HG03378 (cell line): ENCODE data around the gene PRKG2.
"Not testable (repeated sequence)": the region's sequence is repeated elsewhere in the genome, so short reads cannot be mapped to it uniquely, and the experiment has no call there.

Experiments
- ATAC-seq: cut with Tn5 transposase; IDR thresholded peaks from one replicate; pipeline ENCODE4 v1.9.1; 2021; ENCODE audit warnings: mild to moderate bottlenecking, moderate library complexity; ENCODE audit not compliant: unreplicated experiment

The PRKG2 gene, protein sequence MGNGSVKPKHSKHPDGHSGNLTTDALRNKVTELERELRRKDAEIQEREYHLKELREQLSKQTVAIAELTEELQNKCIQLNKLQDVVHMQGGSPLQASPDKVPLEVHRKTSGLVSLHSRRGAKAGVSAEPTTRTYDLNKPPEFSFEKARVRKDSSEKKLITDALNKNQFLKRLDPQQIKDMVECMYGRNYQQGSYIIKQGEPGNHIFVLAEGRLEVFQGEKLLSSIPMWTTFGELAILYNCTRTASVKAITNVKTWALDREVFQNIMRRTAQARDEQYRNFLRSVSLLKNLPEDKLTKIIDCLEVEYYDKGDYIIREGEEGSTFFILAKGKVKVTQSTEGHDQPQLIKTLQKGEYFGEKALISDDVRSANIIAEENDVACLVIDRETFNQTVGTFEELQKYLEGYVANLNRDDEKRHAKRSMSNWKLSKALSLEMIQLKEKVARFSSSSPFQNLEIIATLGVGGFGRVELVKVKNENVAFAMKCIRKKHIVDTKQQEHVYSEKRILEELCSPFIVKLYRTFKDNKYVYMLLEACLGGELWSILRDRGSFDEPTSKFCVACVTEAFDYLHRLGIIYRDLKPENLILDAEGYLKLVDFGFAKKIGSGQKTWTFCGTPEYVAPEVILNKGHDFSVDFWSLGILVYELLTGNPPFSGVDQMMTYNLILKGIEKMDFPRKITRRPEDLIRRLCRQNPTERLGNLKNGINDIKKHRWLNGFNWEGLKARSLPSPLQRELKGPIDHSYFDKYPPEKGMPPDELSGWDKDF

DNA sequence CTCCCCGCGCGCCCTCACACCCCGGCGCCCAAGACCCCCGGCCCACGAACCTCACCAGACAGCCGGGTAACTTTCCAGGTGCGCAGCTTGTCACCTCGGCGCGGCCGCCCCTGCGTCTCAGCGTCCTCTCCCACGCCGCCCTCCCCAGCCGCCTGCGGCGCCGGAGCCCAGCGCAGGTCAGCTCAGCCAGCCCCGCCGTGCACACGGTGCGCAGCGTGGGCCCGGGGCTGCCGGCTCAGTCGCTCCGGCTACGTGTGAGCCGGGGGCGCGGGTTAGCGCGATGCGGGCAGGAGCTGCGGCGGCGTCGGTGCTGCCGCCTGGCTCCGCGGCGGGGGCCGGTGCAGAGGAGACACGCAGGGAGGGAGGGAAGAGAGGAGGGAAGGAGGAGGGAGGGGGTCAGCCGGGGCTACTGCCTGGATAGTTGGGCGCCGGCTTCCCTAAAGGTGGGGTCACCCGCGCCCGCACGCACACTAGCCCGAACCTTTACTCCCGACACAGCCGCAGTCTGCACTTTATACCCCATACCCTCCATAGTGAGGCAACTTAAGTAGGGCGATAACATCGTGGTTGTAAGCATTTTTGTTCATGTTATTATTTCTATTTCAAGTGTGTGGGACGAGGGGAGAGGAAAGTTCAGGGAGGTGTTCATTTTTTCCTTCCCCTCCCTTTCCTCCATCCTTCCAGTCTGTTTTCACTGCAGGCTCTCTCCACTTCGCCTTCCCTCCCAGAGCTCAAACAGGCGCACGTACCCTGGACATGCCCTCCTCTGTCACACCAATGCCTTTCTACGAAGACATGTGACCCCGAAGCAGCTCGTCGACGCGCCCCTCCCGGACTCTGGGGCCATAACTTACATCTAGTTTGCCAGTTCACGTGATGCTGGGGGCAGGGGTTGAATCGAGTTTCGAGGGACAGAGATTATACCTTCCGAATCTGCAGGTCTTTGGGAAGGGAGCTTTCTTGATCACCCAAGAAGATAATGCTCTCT is at the start of gene PRKG2:
PRKG2 (minus strand) TSS at position 342 of the 988 bp plus-strand sequence. CDS start 10,175 bp downstream, outside the sequence.
- ATAC-seq = no peak

DNA sequence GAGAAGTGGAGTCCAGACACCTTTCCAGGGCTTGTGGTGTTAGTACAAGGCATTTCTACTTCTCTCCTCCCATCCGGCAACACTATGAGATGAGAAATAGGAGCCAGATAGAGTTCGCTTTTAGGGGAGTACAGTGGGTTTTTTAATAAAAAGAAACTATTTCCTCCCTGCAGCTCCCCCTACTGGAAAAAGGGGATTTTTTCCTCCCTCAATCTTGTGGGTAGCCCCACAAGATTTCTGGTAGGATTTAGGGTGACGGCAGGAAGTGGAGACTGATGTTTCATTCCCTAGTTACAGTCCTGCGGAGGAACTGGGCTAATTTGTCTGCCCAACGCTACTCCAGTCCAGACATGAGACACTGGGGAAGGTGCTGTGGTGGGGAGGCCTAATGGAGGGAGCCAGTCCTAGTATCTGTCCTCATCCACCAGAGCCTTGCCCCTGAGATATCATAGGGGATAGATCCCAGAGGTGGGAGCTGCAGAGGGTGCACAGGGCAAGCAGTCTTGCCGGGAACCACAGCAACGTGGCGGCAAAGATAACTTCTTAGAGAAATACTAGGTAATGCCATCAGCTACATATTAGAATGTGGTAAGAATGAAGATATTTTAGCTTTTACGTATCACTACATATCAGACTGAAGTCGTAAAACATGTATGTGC is 45.5 kb upstream of the PRKG2 start:
- ATAC-seq = no peak

DNA sequence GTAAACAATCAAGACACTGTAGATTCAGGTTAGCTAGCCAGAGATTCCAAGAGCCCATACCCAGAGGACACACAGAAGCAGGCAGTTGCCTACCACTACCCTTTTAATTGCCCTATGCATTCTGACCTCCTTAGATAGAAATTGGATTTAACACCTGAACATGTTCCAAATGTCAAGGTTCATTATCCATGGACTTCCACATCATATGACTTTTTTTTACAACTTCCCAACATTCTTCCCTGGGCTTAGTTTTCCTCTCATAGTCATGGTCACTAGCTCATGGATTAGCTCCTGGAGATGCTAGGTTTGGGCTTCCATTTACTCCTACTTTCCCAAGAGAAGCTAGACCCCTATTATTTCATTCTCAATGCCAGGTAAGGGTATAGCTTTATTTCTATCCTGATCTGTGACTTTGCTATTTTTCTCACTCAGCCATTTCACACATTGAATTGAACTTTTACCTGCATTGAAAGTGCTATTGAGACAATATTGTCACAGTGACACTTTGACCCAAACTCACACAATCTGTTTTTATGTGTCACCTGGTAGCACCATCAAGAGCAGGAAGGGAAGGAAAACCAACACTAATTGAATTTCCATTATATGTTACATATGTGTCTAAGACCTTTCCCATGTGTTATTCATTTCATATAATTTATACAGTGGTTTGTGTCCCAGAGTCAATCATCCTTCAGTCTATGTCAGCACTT is 44.0 kb upstream of the PRKG2 start:
- no peak for ATAC-seq

DNA sequence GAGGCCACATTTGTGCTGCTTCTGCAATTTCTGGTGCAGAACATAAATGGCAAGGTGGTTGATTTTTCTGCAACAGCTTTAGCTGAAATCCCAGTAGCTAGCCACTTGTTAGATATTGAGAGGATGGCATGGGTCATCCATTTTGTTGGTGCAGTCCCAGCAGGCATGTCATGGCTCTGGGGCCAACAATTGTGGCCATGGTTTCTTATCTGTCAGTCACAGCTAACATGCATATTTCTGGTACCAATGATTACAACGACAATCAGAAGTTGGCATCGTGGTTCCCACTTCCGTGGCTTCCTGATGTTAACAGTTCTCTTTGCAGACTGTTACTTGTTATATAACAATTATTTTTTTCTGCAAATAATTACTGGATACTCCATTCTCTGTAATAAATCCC is 42.8 kb upstream of the PRKG2 start:
- no peak for ATAC-seq

DNA sequence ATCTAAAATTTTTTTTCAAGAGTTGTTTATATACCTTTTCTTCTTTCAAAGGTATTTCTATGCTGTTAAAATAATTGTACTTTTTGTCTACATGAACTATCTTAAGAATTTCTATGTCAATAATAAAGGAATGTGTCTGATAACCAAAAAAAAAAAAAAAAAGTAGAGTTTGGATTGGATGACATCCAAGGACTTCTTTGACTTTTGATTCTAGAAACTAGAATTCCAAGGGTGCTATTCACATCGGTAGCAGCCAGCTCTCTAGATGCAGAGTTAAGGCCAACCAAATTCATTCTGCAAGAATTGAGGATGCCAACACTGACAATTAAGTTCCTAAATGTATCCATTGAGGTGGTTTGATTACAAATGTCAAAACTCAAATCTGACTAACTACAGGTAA is 42.0 kb upstream of the PRKG2 start:
- ATAC-seq = no peak

DNA sequence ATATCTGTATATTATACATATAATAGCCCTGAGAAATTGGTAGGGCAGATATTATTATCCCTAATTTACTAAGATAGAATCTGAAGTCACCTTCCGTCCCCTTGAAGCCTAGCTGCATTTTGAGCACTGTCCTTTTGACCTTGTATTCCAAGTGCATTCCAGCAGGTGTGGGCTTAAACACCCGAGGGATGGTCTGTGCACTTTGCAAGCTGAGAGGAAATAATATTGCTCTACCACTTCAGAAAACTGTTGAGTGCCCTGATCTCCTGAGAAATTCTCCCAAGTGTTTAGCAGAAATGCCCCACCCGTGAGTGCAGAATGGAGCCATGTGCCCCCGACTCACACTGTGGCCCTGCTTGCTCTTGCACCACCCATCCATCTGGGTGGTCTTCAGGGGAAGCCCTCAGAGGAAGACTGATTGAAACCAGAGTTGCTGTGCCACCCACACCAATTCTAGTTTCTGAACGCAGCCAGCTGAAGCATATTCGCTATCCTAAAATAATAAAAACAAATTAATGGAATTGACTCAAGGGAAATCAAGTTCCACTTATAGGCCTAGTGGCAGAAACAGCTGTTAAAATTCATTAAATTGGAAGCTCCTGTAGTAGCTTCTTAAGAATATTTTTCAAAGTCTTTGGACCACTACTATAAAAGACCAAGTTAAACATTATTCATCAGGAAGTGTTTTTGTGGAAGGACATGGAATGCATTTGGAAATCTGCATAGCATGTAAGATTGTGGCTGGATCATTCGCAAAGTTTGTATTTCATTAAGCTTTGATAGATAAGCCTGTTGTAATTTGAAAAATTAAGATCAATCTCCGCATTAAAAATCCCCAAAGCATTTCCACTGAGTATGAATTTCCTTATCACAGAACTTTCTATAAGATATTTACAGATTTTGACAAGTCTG is 41.3 kb upstream of the PRKG2 start:
- ATAC-seq = no peak

DNA sequence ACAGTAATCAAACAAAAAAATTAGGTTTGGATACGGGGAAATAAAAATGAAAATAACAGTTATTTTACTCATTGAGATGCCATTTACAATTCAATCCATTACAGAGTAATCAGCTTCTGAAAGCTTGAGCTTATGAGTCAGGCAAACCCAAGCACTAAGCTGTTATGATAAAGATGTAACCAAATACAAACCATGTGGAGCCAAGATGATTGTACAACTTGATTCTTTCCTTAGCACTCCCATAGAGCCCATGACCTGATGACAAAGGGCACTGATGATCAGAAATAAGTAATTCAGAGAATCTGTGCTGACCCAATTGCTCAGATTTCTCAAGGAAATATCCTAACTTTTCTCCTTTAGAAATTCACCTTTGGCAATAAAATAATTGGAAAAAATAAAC is 40.5 kb upstream of the PRKG2 start:
- ATAC-seq = no peak

DNA sequence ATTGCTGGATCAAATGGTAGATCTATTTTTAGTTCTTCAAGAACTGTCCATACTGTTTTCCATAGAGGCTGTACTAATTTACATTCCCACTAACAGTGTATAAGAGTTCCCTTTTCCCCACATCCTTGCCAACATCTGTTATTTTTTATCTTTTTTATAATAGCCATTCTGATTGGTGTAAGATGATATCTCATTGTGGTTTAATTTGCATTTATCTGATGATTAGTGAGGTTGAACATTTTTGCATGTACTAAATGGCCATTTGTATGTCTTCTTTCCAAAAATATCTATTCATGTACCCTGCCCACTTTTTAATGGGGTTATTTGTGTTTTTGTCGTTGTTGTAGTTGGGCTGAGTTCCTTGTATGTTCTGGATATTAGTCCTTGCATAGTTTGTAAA is 35.4 kb upstream of the PRKG2 start:
- no peak for ATAC-seq

DNA sequence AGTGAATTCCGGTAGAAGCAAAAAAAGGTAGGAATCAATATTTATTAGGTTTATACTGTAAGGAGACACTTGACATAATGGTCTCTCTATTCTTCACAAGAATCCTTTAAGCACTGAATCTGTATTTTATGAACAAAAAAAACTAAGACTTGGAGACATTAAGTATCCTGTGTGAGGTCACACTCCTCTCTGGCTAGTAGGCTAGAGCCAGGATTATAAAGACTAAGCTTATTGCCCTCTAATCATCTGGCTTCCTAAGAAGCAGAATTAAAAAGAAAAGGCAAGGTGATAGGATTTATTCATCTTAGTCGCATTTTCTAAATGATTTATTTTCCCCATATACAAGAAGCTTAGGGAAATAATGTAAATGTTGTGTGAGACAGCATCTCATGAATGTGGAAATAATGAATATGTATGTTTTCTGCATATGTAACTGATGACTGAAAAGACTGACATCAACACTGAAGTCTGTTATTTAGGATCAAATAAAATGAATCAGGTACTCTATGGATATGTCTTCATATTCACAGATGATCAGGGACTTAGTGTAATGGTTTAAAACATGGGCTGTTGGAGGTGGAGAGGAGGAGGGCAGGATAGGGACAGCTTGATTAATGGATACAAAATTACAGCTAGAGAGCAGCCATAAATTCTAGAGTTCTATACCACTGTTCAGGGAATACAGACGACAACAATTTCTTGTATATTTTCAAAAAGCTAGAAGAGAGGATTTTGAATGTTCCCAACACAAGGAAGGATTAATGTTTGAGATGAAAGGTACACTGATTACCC is 30.4 kb upstream of the PRKG2 start:
- no peak for ATAC-seq

DNA sequence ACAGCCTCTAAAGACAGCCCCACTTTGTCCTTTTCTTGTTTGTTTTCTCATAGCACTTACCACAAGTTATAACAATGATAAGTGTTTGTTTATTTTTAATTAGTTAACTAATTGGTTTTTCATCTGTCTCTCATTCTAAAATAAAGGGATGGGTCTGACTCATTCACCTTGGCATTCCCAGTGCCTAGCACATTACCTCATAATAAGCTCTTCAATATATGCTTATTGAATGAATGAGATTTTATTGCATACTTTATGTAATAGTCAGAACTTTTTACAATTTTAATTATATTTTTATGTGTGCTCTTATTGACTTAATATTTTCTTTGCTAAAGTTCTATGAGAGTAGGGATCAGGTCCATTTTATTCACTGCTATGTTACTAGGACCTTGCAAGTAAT is 22.8 kb upstream of the PRKG2 start:
- ATAC-seq = no peak

DNA sequence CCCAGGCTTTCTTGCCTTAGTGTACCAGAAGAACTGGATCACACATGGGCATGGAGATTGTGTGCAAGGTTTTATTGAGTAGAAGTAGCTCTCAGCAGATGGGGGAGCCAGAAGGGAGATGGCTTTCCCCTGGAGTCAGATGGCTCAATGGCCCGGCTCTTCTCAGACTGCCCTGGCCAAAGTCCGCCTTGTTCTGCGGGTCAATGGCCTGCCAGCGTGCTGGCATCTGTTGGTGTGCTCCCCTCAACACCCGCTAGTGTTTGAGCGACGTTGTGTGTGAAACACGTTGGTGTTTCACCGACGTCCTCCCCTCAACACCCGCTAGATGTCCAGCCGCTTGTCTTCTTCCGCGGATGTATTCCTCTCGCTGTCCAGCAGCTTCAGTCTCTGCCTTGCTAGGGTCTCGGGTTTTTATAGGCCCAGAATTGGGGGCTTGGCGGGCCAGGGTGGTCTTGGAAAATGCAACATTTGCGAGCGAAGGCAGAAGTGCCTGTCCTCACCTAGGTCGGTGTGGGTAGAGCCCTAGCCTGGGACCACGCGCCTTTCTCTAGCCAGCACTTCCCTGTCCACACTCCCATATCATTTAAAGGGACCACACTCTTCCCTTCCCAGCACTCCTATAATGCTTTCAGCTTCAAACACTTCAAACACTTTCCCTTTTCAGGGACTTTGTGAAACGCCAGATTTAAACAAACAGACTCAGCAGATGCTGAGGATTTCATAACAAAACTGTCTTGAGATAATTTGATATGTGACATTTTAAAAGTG is 21.1 kb upstream of the PRKG2 start:
- ATAC-seq = no peak

DNA sequence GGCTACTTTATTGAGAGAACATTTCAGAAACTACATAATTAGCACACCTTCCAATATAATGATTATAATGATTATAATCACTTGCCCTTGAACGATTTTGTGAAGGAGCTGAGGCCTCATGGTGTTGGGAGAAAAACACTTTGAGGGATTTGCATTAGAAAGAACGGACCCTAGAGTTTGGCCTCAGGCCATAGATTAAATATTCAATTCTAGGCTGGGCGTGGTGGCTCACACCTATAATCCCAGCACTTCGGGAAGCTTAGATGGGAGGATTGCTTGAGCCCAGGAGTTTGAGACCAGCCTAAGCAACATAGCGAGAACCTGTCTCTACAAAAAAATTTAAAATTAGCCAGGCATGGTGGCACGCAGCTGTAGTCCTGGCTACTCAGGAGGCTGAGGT is 12.9 kb upstream of the PRKG2 start:
- no peak for ATAC-seq

DNA sequence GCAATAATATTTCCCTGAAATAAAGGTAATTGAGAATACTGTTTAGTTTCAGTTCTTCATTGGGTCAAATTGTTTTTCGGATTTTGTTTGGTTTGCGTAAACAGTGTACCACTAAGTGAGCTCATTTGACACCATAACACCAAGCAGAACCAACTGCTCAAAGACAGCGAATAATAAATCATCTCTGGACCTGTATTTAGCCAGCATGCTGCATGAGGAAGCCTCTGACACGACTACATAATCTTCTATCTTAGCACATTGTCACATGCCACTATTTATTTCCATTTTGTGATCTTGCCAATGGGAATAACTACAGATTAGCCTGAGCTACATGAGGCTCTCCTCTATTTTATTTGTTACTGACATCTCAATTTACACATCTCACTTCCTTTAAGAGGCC is 12.1 kb upstream of the PRKG2 start:
- ATAC-seq = no peak

DNA sequence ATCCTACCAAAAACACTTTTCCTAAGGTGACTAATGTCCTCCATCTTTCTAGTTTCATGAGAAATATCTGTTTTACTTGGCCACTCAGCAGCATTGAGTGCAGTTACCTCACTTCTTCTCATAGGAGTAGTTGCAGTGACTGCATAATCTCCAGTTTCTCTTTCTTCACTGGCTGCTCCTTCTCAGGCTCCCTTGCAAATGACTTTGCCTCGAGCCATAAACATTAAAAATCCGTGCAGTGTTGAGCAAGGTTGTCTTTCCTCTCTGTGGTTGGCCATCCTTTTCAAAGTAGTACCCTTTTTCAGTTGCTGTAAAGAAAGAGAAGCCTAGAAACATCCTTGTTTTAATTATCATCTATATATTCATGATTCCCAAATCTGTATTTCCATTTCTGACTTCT is 10.2 kb upstream of the PRKG2 start:
- no peak for ATAC-seq

DNA sequence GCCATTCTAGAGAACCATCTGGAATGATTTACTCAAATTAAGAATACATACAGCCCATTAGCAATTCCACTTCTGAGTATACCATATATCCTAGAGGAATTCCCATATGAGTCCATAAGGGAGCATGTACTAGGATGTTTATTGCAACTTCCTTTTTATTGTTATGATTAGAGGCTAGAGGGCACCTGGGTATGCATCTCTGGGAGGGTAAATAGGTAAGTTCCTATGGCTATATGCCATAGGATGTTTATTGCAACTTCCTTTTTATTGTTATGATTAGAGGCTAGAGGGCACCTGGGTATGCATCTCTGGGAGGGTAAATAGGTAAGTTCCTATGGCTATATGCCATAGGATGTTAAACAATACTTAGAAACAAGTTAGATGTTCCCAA is 7.1 kb upstream of the PRKG2 start:
- ATAC-seq = not testable (repeated sequence)

DNA sequence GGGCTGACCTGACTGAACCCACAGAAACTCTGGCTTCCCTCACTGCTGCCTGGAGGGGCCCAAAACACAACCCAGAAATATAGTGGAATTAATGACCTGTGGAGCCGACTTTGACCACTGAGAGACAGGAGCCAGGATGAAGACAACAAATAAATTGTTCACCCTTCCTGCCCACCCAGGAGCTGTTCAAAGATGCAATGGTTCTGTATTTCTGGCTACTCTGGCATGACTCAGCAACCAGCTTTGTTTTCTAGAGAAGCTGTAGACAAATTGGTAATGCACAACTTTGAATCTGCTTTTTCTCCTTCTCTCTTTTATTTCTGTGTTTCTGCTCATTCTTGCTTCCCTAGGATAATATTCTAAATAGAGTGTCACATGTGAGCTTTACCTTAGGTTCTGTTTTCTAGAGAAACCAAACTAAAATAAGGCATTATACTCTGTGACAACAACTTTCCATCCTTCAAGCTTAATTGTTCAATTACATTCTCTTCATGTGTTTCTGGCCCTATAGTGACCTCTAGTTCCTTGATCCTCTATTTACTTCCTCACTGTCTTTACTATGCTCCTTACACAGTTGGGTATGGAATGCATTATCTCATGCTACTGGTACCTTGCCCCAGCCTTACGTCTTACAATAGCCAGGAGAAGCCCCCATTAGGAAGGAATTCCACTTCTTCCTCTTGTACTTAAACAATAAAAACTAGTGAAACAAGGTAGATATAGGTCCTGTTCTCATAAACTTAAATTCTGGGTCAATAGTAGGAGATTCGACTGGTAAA is 6.5 kb upstream of the PRKG2 start:
- no peak for ATAC-seq

DNA sequence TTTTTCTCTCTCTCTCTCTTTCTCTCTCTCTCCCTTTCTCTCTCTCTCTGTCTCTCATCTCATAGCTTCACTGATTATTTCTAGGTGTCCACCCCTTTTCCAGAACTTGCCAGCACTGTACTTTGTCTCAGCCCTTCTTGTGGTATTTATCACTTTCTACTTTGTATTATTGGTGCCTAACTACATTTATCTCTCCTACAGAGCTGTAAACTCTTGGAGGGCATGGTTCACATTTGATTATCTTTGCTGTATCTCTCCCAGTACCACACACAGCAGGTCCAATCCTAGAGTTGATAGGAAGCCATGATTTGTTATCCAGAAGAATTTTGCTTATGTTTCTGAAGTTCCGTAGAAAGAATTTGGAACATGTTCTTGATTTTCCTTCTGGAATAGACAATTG is 5.2 kb upstream of the PRKG2 start:
- ATAC-seq = no peak
